GM23248 (cell line): ENCODE results near the gene MCOLN3.

Source experiments
- EZH2 ChIP-seq: fragments of 200-600 bp; sonication (generic); IDR thresholded peaks from 2 replicates; pipeline ENCODE4 v1.6.1; 2018; ENCODE audit warnings: antibody characterized with exemption, mild to moderate bottlenecking; ENCODE audit not compliant: insufficient read depth, poor library complexity, severe bottlenecking
- EZH2phosphoT487 ChIP-seq: fragments of 200-600 bp; sonication (generic); IDR thresholded peaks from 2 replicates; pipeline ENCODE4 v1.6.1; 2018; ENCODE audit warnings: antibody characterized with exemption, moderate library complexity, mild to moderate bottlenecking, low read depth; ENCODE audit not compliant: insufficient read depth

- TF ChIP-seq EZH2 (no peak), EZH2phosphoT487 (no peak)
Observed at GRCh38 chr1:85027242-85027983, 20.9 kb downstream of the MCOLN3 start.
